Measurements from ENCODE around the gene OR1I1.
A peak's percentile ranks its signal among the peaks of the same experiment; 100 is the strongest.
"Not testable (repeated sequence)": the region's sequence is repeated elsewhere in the genome, so short reads cannot be mapped to it uniquely, and the experiment has no call there.

The OR1I1 gene

DNA sequence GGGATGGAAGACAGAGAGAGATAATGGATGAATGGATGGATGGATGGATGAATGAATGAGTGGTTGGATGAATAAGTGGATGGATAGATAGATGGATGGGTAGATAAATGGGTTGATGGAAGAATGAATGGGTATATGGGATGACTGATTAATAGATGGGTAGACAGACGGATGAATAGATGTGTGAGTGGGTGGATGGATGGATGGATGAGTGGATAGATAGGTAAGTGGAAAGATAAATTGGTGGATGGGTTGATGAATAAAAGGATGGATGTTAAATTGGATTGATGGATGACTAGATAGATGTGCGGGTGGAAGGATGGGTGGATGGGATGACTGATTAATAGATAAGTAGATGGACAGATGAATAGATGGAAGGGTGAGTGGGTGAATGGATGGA is 31.4 kb upstream of the OR1I1 start:
- no peak for FAIRE-seq
- no peak for DNase-seq (ENCODE audit: insufficient read length, low spot score)
- TF ChIP-seq POU2F2 (IDR thresholded peaks at IDR 0.05; ENCODE audit: low read depth, low read length) (no peak), SPI1 (IDR thresholded peaks at IDR 0.05; ENCODE audit: low read depth, low read length) (no peak), TAF1 (IDR thresholded peaks at IDR 0.05; ENCODE audit: low read depth, low read length) (no peak), POLR2A (IDR thresholded peaks at IDR 0.05; ENCODE audit: low read depth, low read length) (no peak), POLR2AphosphoS5 (IDR thresholded peaks at IDR 0.05; ENCODE audit: low read depth, low read length) (no peak), PAX5 (IDR thresholded peaks at IDR 0.05; ENCODE audit: insufficient read depth, low read length, severe bottlenecking) (no peak)

DNA sequence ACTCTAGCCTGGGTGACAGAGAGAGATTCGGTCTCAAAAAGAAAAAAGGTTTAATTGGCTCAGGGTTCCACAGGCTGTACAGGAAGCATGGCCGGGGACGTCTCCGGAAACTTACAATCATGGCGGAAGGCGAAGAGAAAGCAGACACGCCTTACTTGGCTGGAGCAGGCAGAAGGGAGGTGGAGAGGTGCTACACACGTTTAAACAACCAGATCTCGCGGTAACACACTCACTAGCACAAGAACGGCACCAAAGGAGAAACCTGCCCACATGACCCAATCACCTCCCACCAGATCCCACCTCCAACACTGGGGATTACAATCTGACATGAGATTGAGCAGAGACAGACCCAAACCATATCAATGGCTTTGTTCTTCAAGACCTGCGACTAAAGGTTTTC is 20.0 kb upstream of the OR1I1 start:
- FAIRE-seq (no peak), DNase-seq (ENCODE audit: insufficient read length, low spot score) (no peak)
- TF ChIP-seq TAF1 (IDR thresholded peaks at IDR 0.05; ENCODE audit: low read depth, low read length) = no peak
- TF ChIP-seq SPI1 (IDR thresholded peaks at IDR 0.05; ENCODE audit: low read depth, low read length) = no peak
- no peak for TF ChIP-seq POLR2A (IDR thresholded peaks at IDR 0.05; ENCODE audit: low read depth, low read length)
- TF ChIP-seq PAX5 (IDR thresholded peaks at IDR 0.05; ENCODE audit: insufficient read depth, low read length, severe bottlenecking) = no peak
- TF ChIP-seq POU2F2 (IDR thresholded peaks at IDR 0.05; ENCODE audit: low read depth, low read length) = no peak
- TF ChIP-seq POLR2AphosphoS5 (IDR thresholded peaks at IDR 0.05; ENCODE audit: low read depth, low read length) = no peak

DNA sequence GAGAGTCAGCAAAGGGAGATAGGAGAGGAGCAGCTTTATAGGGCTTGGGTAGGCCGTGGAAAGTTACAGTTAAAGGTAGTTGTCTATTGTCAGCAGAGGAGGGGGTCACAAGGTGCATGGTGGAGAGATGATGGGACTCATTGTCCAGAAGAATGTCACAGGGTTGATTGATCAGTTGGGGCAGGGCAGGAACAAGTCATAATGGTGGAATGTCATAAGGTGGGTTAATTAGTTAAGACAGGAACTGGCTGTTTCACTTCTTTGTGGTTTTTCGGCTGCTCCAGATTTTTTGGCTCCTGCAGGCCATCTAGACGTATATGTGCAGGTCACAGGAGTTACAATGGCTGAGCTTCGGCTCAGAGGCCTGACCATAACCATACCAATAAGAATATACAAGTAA is 11.6 kb upstream of the OR1I1 start:
- not testable (repeated sequence) for FAIRE-seq; DNase-seq (ENCODE audit: insufficient read length, low spot score)

DNA sequence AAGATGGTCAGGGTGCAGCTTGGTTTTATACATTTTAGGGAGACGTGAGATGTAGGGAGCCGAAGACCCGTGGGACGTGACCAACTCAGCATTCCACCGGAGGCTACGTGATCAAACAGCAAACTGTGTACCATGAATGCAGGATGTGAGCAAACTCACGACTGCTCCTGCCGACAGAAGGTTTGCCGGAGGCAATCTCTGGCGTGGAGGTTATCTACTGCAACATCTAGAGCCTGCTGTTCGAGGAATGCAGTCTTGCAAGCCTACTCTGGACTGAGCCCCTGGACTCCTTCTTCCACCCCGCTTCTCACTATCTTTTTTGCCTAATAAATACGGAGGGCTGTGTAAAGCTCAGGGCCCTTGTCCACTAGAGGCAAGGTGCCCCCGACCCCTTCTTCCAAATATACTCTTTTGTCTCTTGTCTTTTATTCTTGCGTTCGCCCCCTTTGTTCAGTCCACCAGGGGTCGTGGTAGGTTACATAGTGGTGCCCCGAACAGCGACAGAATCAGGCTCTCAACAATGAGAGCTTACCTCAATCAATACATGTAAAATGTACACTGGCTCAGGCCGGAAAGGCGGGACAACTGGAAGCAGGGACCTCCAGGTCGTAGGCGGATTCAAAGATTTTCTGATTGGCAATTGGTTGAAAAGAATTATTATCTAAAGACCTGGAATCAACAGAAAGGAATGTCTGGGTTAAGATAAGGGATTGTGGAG is 8.9 kb upstream of the OR1I1 start:
- TF ChIP-seq TAF1 (IDR thresholded peaks at IDR 0.05; ENCODE audit: low read depth, low read length) (no peak), SPI1 (IDR thresholded peaks at IDR 0.05; ENCODE audit: low read depth, low read length) (no peak), POLR2A (IDR thresholded peaks at IDR 0.05; ENCODE audit: low read depth, low read length) (no peak), POLR2AphosphoS5 (IDR thresholded peaks at IDR 0.05; ENCODE audit: low read depth, low read length) (no peak), PAX5 (IDR thresholded peaks at IDR 0.05; ENCODE audit: insufficient read depth, low read length, severe bottlenecking) (no peak), POU2F2 (IDR thresholded peaks at IDR 0.05; ENCODE audit: low read depth, low read length) (no peak)
- FAIRE-seq (no peak), DNase-seq (ENCODE audit: insufficient read length, low spot score) (no peak)

DNA sequence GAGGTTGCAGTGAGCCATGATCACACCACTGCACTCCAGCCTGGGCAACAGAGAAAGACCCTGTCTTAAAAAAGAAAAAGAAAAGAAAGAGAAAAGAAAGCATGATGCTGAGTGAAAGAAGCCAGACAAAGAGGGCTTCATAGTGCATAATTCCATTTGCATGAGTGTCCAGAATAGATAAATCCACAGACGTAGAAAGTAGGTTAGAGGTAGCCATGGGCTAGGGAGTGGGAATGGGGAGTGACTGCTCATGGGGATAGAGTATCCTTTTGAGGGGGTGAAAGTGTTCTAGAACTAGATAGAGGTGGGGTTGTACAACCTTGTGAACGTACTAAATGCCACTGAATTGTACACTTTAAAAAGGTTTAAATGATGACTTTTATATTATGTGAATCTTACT is 7.6 kb upstream of the OR1I1 start:
- TF ChIP-seq SPI1 (IDR thresholded peaks at IDR 0.05; ENCODE audit: low read depth, low read length) (no peak), POU2F2 (IDR thresholded peaks at IDR 0.05; ENCODE audit: low read depth, low read length) (no peak), POLR2AphosphoS5 (IDR thresholded peaks at IDR 0.05; ENCODE audit: low read depth, low read length) (no peak), TAF1 (IDR thresholded peaks at IDR 0.05; ENCODE audit: low read depth, low read length) (no peak), POLR2A (IDR thresholded peaks at IDR 0.05; ENCODE audit: low read depth, low read length) (no peak), PAX5 (IDR thresholded peaks at IDR 0.05; ENCODE audit: insufficient read depth, low read length, severe bottlenecking) (no peak)
- FAIRE-seq (no peak), DNase-seq (ENCODE audit: insufficient read length, low spot score) (no peak)

DNA sequence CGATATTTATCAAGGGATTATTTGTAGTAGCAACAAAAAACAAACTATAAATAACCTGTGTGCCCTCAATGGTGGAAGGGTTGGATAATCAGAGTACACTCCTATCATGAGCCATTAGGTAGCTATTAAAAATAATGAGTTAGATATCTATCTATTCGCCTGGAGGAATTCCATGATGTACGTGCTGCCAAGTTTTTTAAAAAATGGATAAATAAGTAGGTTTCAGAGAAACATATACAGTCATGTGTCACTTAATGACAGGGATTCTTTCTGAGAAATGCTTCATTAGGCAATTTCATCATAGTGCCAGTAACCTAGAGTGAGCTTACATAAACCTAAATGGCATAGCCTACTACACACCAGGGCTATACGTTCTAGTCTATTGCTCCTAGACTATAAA is 6.2 kb upstream of the OR1I1 start:
- no peak for FAIRE-seq
- TF ChIP-seq TAF1 (IDR thresholded peaks at IDR 0.05; ENCODE audit: low read depth, low read length) = no peak
- no peak for TF ChIP-seq PAX5 (IDR thresholded peaks at IDR 0.05; ENCODE audit: insufficient read depth, low read length, severe bottlenecking)
- no peak for TF ChIP-seq POU2F2 (IDR thresholded peaks at IDR 0.05; ENCODE audit: low read depth, low read length)
- no peak for TF ChIP-seq POLR2AphosphoS5 (IDR thresholded peaks at IDR 0.05; ENCODE audit: low read depth, low read length)
- TF ChIP-seq POLR2A (IDR thresholded peaks at IDR 0.05; ENCODE audit: low read depth, low read length) = no peak
- no peak for TF ChIP-seq SPI1 (IDR thresholded peaks at IDR 0.05; ENCODE audit: low read depth, low read length)
- no peak for DNase-seq (ENCODE audit: insufficient read length, low spot score)

DNA sequence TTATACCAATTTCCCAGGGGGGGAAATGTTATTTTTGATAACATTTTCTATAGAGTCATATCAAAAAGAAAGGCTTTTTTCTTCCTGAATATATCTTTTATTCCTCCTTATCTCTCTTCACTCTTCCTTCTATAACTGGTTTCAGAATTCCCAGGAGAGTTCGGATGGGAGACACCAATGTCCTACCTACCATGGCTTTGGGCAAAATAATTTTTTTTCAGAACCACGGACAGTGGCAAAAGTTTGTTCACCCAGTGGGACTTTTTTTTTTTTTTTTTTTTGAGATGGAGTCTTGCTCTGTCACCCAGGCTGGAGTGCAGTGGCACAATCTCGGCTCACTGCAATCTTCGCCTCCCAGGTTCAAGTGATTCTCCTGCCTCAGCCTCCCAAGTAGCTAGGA is 2.0 kb upstream of the OR1I1 start:
- not testable (repeated sequence) for FAIRE-seq; DNase-seq (ENCODE audit: insufficient read length, low spot score)

DNA sequence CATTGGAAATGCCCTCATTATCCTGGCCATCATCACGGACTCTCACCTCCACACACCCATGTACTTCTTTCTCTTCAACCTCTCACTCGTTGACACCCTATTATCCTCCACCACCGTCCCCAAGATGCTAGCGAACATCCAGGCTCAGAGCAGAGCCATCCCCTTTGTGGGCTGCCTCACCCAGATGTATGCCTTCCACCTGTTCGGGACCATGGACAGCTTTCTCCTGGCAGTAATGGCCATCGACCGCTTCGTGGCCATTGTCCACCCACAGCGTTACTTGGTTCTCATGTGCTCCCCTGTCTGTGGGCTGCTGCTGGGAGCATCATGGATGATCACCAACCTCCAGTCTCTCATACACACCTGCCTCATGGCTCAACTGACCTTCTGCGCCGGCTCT is 5.2 kb downstream of the OR1I1 start:
- no peak for TF ChIP-seq PAX5 (IDR thresholded peaks at IDR 0.05; ENCODE audit: insufficient read depth, low read length, severe bottlenecking)
- TF ChIP-seq POU2F2 (IDR thresholded peaks at IDR 0.05; ENCODE audit: low read depth, low read length) = no peak
- TF ChIP-seq POLR2A (IDR thresholded peaks at IDR 0.05; ENCODE audit: low read depth, low read length) = no peak
- no peak for TF ChIP-seq TAF1 (IDR thresholded peaks at IDR 0.05; ENCODE audit: low read depth, low read length)
- TF ChIP-seq SPI1 (IDR thresholded peaks at IDR 0.05; ENCODE audit: low read depth, low read length) = no peak
- FAIRE-seq = no peak
- no peak for DNase-seq (ENCODE audit: insufficient read length, low spot score)

DNA sequence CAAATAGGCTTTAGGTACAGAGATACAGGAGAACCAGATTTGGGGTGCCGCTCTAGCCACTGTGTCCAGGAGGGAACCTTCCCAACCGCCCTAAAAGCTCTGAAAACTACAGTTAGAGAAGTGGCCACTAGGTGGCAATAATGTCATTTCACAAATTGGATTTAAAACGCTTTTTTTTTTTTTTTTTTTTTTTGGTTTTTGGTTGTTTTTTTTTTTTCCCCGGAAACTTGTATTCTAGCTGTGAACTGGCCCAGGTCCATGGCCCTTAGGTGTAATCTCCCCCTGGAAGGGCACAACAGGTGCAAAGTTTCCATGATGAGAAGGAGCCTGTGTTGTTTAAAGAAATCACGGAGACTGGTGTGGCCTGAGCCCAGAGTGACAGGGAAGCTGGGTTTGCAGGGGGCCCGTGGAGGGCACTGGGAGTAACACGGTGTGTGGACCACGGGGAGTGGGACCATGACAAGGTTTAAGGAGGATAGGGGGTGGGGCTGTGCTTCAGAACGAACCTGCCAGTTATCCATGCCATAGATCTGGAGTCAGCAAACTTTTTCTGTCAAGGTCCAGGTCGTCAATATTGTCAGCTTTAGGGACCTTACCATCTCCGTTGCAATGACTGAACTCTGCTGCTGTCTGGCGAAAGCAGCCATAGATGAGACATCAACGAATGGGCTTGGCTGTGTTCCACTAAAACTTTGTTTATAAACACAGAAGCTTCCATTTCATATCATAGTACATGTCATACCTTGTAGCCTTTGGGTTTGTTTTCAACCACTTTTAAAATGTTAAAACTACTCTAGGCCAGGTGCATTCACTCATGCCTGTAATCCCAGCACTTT is 10.1 kb downstream of the OR1I1 start:
- peak; percentile 28 for DNase-seq (ENCODE audit: insufficient read length, low spot score)
- FAIRE-seq = no peak
- TF ChIP-seq POLR2A (IDR thresholded peaks at IDR 0.05; ENCODE audit: low read depth, low read length) (no peak), PAX5 (IDR thresholded peaks at IDR 0.05; ENCODE audit: insufficient read depth, low read length, severe bottlenecking) (no peak), POU2F2 (IDR thresholded peaks at IDR 0.05; ENCODE audit: low read depth, low read length) (no peak), SPI1 (IDR thresholded peaks at IDR 0.05; ENCODE audit: low read depth, low read length) (no peak)

DNA sequence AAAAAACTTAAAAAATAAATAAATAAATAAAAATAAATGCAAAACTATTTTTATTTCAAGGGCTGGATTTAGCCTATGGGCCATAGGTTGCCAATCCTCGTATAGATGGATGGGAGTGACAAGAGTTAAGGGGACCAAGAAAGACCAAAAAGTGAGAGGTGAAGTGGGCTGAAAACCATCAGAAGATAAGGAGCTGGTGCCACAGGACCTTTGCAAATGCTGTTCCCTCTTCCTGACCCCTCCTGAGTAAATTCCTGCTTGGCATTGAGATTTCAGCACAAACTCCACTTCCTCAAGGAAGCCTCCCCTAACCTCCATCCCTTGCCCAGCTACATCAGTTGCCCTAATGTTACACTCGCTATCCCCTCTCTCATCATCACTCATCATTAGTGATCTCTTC is 11.0 kb downstream of the OR1I1 start:
- DNase-seq (ENCODE audit: insufficient read length, low spot score) = no peak
- TF ChIP-seq POU2F2 (IDR thresholded peaks at IDR 0.05; ENCODE audit: low read depth, low read length) (no peak), POLR2AphosphoS5 (IDR thresholded peaks at IDR 0.05; ENCODE audit: low read depth, low read length) (no peak), TAF1 (IDR thresholded peaks at IDR 0.05; ENCODE audit: low read depth, low read length) (no peak), PAX5 (IDR thresholded peaks at IDR 0.05; ENCODE audit: insufficient read depth, low read length, severe bottlenecking) (no peak), SPI1 (IDR thresholded peaks at IDR 0.05; ENCODE audit: low read depth, low read length) (no peak), POLR2A (IDR thresholded peaks at IDR 0.05; ENCODE audit: low read depth, low read length) (no peak)
- FAIRE-seq = no peak
